Measurements from ENCODE around the gene FA2H. TPM values are rescaled to one million over a fixed set of nuclear protein-coding genes. Genes with fewer than 3 reads are reported as not detected.

The FA2H gene
- total and polyA plus RNA-seq, 2 experiments from 2014 or later = 5.7 to 6.3 TPM

DNA sequence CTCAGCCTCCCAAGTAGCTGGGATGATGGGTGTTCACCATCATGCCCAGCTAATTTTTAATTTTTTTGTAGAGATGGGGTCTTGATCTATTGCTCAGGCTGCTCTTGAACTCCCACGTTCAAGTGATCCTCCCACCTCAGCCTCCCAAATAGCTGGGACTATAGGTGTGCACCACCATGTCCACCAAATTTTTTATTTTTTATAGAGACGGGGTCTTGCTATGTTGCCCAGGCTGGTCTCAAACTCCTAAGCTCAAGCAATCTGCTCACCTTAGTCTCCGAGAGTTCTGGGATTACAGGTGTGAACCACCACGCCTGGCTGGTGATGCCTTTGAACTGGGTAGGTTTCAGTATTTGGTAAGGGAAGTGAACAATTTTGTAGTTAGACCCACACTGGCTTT is 30.1 kb downstream of the FA2H start:
- Histone ChIP-seq H4K20me1 (replicated peaks; ENCODE audit: insufficient read depth) (no peaks in the 10 kb centered on the region), H3K27ac (ENCODE audit: low read depth) (no peak overlapping the region), H3K9me2 (ENCODE audit: insufficient read depth) (no peaks in the 10 kb centered on the region), H3K79me2 (replicated peaks; ENCODE audit: insufficient read depth) (no peaks in the 10 kb centered on the region), H3K4me1 (ENCODE audit: insufficient read depth) (peaks cover 7% of the 10 kb centered on the region; the same call in 1 of the 2 replicates), H3K4me2 (no peak overlapping the region), H2AFZ (no peak overlapping the region), H3K4me3 (no peak overlapping the region), H3K27me3 (ENCODE audit: insufficient read depth) (no peaks in the 10 kb centered on the region), H3F3A (replicated peaks; ENCODE audit: low read depth) (no peaks in the 10 kb centered on the region), H3K36me3 (ENCODE audit: insufficient read depth) (no peaks in the 10 kb centered on the region)
- no peaks in the 10 kb centered on the region for H3K9me3 Mint-ChIP-seq
- H3K27ac Mint-ChIP-seq = no peak overlapping the region
- peaks cover 5% of the 10 kb centered on the region for H3K27me3 Mint-ChIP-seq (ENCODE audit: insufficient read depth, low read depth, poor library complexity)
- DNase-seq (ENCODE audit: low spot score) = no peak
- H3K4me3 Mint-ChIP-seq = no peak overlapping the region
- TF ChIP-seq, protein P1, sequence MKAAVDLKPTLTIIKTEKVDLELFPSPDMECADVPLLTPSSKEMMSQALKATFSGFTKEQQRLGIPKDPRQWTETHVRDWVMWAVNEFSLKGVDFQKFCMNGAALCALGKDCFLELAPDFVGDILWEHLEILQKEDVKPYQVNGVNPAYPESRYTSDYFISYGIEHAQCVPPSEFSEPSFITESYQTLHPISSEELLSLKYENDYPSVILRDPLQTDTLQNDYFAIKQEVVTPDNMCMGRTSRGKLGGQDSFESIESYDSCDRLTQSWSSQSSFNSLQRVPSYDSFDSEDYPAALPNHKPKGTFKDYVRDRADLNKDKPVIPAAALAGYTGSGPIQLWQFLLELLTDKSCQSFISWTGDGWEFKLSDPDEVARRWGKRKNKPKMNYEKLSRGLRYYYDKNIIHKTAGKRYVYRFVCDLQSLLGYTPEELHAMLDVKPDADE (IDR thresholded peaks at IDR 0.05) = no peak
- TF ChIP-seq EZH2 (IDR thresholded peaks at IDR 0.05; ENCODE audit: low read depth, unreplicated experiment) = no peak
- no peak for TF ChIP-seq EZH2phosphoT487 (IDR thresholded peaks at IDR 0.05; ENCODE audit: unreplicated experiment)
- TF ChIP-seq, protein P2, sequence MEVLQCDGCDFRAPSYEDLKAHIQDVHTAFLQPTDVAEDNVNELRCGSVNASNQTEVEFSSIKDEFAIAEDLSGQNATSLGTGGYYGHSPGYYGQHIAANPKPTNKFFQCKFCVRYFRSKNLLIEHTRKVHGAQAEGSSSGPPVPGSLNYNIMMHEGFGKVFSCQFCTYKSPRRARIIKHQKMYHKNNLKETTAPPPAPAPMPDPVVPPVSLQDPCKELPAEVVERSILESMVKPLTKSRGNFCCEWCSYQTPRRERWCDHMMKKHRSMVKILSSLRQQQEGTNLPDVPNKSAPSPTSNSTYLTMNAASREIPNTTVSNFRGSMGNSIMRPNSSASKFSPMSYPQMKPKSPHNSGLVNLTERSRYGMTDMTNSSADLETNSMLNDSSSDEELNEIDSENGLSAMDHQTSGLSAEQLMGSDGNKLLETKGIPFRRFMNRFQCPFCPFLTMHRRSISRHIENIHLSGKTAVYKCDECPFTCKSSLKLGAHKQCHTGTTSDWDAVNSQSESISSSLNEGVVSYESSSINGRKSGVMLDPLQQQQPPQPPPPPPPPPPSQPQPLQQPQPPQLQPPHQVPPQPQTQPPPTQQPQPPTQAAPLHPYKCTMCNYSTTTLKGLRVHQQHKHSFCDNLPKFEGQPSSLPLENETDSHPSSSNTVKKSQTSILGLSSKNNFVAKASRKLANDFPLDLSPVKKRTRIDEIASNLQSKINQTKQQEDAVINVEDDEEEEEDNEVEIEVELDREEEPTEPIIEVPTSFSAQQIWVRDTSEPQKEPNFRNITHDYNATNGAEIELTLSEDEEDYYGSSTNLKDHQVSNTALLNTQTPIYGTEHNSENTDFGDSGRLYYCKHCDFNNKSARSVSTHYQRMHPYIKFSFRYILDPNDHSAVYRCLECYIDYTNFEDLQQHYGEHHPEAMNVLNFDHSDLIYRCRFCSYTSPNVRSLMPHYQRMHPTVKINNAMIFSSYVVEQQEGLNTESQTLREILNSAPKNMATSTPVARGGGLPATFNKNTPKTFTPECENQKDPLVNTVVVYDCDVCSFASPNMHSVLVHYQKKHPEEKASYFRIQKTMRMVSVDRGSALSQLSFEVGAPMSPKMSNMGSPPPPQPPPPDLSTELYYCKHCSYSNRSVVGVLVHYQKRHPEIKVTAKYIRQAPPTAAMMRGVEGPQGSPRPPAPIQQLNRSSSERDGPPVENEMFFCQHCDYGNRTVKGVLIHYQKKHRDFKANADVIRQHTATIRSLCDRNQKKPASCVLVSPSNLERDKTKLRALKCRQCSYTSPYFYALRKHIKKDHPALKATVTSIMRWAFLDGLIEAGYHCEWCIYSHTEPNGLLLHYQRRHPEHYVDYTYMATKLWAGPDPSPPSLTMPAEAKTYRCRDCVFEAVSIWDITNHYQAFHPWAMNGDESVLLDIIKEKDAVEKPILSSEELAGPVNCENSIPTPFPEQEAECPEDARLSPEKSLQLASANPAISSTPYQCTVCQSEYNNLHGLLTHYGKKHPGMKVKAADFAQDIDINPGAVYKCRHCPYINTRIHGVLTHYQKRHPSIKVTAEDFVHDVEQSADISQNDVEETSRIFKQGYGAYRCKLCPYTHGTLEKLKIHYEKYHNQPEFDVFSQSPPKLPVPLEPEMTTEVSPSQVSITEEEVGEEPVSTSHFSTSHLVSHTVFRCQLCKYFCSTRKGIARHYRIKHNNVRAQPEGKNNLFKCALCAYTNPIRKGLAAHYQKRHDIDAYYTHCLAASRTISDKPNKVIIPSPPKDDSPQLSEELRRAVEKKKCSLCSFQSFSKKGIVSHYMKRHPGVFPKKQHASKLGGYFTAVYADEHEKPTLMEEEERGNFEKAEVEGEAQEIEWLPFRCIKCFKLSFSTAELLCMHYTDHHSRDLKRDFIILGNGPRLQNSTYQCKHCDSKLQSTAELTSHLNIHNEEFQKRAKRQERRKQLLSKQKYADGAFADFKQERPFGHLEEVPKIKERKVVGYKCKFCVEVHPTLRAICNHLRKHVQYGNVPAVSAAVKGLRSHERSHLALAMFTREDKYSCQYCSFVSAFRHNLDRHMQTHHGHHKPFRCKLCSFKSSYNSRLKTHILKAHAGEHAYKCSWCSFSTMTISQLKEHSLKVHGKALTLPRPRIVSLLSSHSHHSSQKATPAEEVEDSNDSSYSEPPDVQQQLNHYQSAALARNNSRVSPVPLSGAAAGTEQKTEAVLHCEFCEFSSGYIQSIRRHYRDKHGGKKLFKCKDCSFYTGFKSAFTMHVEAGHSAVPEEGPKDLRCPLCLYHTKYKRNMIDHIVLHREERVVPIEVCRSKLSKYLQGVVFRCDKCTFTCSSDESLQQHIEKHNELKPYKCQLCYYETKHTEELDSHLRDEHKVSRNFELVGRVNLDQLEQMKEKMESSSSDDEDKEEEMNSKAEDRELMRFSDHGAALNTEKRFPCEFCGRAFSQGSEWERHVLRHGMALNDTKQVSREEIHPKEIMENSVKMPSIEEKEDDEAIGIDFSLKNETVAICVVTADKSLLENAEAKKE (CRISPR knock-in tag; IDR thresholded peaks at IDR 0.05) = no peak
- TF ChIP-seq, protein P3, sequence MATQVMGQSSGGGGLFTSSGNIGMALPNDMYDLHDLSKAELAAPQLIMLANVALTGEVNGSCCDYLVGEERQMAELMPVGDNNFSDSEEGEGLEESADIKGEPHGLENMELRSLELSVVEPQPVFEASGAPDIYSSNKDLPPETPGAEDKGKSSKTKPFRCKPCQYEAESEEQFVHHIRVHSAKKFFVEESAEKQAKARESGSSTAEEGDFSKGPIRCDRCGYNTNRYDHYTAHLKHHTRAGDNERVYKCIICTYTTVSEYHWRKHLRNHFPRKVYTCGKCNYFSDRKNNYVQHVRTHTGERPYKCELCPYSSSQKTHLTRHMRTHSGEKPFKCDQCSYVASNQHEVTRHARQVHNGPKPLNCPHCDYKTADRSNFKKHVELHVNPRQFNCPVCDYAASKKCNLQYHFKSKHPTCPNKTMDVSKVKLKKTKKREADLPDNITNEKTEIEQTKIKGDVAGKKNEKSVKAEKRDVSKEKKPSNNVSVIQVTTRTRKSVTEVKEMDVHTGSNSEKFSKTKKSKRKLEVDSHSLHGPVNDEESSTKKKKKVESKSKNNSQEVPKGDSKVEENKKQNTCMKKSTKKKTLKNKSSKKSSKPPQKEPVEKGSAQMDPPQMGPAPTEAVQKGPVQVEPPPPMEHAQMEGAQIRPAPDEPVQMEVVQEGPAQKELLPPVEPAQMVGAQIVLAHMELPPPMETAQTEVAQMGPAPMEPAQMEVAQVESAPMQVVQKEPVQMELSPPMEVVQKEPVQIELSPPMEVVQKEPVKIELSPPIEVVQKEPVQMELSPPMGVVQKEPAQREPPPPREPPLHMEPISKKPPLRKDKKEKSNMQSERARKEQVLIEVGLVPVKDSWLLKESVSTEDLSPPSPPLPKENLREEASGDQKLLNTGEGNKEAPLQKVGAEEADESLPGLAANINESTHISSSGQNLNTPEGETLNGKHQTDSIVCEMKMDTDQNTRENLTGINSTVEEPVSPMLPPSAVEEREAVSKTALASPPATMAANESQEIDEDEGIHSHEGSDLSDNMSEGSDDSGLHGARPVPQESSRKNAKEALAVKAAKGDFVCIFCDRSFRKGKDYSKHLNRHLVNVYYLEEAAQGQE (IDR thresholded peaks at IDR 0.05; ENCODE audit: unreplicated experiment) = no peak
- no peak for TF ChIP-seq POLR2AphosphoS5 (IDR thresholded peaks at IDR 0.05; ENCODE audit: low read depth)
- TF ChIP-seq, protein P4, sequence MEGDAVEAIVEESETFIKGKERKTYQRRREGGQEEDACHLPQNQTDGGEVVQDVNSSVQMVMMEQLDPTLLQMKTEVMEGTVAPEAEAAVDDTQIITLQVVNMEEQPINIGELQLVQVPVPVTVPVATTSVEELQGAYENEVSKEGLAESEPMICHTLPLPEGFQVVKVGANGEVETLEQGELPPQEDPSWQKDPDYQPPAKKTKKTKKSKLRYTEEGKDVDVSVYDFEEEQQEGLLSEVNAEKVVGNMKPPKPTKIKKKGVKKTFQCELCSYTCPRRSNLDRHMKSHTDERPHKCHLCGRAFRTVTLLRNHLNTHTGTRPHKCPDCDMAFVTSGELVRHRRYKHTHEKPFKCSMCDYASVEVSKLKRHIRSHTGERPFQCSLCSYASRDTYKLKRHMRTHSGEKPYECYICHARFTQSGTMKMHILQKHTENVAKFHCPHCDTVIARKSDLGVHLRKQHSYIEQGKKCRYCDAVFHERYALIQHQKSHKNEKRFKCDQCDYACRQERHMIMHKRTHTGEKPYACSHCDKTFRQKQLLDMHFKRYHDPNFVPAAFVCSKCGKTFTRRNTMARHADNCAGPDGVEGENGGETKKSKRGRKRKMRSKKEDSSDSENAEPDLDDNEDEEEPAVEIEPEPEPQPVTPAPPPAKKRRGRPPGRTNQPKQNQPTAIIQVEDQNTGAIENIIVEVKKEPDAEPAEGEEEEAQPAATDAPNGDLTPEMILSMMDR (conservative IDR thresholded peaks at IDR 0.05; ENCODE audit: low read depth in 2 of 2) = no peak
- TF ChIP-seq ZNF331 (CRISPR knock-in tag; IDR thresholded peaks at IDR 0.05; ENCODE audit: low read depth) = no peak
- TF ChIP-seq NANOG (IDR thresholded peaks at IDR 0.05; ENCODE audit: borderline replicate concordance) = no peak
- TF ChIP-seq ZNF114 (CRISPR knock-in tag; IDR thresholded peaks at IDR 0.05) = no peak
- TF ChIP-seq STAT1 (IDR thresholded peaks at IDR 0.05; ENCODE audit: unreplicated experiment) = no peak
- TF ChIP-seq JUNB (IDR thresholded peaks at IDR 0.05; ENCODE audit: unreplicated experiment) = no peak
- TF ChIP-seq CREB1 (CRISPR knock-in tag; IDR thresholded peaks at IDR 0.05; ENCODE audit: low read depth) = no peak
- H3K4me1 Mint-ChIP-seq = peaks cover 28% of the 10 kb centered on the region
- no peak for ATAC-seq
- H3K36me3 Mint-ChIP-seq (ENCODE audit: low read depth) = no peaks in the 10 kb centered on the region

Measured in GM23338 (cell line).